NCI-H748 treated with DMSO at 0.1 percent for 48 hours (cell line): ENCODE results near the gene CISD2.
A peak's percentile ranks its signal among the peaks of the same experiment; 100 is the strongest.
"Not testable (repeated sequence)": the region's sequence is repeated elsewhere in the genome, so short reads cannot be mapped to it uniquely, and the experiment has no call there.

Experiments used
- DNase-seq: peaks from one replicate; lab custom pipeline; 2025; lab: John Stamatoyannopoulos, UW

CISD2 gene

GRCh38 chr4:102868781-102869568, at the start of gene CISD2:
Gene CISD2 (plus strand): TSS chr4:102868992. CDS start chr4:102869085, 93 bp downstream.
- peak; percentile 86 for DNase-seq

DNA sequence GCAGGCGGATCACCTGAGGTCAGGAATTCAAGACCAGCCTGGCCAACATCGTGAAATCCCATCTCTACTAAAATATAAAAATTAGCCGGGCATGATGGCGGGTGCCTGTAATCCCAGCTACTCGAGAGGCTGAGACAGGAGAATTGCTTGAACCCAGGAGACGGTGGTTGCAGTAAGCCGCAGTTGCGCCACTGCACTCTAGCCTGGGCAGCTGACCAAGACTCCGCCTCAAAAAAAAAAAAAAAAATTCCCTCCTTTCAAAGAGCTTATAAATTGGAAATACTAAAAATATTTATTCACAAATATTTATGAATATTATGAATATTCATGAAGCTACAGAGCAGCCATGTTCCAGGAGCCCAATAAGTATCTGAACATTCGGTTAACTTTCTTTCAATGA, 49.7 kb upstream of the CISD2 start:
- not testable (repeated sequence) for DNase-seq

DNA sequence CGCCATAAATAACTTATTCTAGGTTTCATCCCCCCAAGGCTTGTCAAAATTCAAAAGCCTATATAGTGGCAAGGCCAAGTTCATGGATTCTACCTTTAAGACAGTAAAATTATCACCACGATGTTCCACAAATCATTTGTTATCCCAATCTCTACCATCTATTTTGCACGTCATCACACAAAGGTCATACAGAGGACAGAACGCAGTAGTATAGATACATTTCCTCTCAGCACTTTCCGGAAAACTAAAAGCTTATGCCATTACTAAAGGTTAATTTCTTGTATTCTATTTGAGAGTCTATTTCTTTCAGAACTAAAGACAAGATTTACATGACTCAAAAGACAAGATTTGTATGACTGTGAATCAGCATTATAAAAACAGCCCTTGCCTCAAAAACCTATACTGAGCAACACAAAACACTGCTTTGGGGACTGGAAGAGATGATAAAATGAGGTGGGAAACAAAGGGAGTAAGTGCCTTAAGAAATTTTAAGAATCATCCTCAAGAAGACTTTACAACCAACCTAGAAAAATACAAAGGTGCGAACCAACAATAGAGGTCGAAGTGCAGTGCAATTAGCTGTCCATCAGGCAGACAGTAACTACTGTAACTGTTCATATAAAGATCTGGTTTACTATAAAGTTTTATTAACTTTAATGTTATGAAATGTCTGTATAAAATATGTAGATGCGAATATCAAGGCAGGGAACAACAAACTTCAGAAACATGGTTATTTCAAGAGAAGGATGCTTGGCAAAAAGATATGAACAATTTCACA, 49.0 kb upstream of the CISD2 start:
- no peak for DNase-seq

DNA sequence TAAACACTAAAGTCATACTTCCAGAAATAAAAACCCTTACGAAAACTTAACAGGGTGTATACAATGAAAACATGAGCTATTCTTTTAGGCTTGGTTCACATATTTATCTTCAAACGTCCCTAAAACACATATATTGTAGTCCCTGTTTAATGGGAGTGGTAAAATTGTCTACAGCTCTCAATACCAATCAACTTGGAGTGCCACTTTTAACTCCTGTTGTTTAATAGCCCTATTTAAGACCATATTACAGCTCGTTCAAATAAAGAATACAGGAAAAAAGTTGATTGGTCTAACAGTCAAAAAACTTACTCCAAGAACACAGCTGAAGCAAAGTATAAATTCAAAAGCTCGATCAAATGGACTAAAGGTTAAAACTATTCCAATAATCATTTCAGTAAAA, 45.3 kb upstream of the CISD2 start:
- no peak for DNase-seq

DNA sequence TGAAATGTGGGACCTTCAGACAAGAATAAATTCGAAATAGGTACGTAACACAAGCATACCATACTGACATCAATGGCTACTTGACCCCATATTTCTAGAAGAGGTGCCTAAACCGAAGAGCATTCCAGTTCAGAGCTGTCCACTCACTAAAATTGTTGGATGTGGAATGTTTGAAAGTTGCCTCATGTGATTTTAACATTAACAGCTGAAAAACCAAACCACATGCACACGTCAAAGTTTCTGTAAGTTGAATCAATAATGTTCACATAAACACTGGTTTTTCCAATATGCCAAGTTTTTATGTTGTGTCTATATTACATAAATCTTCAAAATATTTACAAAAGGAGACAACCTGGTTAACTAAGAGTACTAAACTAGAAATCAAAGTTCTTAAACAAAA, 44.9 kb upstream of the CISD2 start:
- no peak for DNase-seq

GRCh38 chr4:102824398-102824797, 44.4 kb upstream of the CISD2 start:
- DNase-seq, result no peak

GRCh38 chr4:102825261-102826091, 43.3 kb upstream of the CISD2 start:
- DNase-seq, result no peak

GRCh38 chr4:102826105-102826889, 42.5 kb upstream of the CISD2 start:
- no peak for DNase-seq

GRCh38 chr4:102826890-102827673, 41.7 kb upstream of the CISD2 start, which contains the start of gene UBE2D3:
Gene UBE2D3 (minus strand): TSS chr4:102827551. CDS start chr4:102826508, 1,043 bp downstream.
- DNase-seq, result peak; percentile 87

DNA sequence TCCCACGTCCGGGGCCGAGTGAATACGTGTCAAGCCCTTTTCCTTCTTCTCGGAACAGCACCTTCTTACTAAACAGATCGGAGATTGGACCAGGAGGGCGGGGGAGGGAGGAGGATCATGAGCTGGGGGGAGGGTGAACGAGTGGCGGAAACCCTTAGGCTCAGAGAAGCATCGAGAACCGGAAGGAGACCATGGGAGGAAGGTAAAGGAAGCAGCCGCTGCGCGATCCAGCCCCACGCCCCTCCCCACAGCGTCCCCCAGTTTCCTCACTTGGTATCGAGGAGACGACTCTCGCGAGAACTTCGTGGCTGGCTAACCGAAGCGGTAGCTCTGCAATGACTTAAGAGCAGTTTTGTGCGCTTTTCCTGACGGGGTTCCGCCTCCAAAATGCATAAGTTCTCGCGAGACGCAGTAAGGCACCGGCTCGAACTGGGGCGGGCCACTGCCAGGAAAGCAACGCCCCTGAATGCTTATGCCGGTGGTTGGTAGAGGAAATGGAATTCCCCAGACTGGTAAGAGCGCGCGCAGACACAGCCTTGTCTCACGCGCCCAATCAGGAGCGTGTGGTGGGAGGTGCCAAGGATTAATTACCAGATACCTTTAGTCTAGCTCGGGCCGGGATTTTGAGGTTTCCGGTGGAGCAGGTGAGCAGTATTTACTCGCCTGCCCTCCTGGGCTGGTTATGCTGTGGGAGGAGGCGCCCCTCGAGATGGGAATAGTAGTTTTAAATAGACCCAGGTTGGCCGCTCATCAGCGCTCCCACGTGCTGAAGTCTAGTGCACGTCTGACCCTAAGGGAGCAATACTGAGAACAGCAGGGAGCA, 40.9 kb upstream of the CISD2 start:
- DNase-seq, result peak; percentile 94

- no peak for DNase-seq
Observed at GRCh38 chr4:102828497-102828808, 40.3 kb upstream of the CISD2 start.

DNA sequence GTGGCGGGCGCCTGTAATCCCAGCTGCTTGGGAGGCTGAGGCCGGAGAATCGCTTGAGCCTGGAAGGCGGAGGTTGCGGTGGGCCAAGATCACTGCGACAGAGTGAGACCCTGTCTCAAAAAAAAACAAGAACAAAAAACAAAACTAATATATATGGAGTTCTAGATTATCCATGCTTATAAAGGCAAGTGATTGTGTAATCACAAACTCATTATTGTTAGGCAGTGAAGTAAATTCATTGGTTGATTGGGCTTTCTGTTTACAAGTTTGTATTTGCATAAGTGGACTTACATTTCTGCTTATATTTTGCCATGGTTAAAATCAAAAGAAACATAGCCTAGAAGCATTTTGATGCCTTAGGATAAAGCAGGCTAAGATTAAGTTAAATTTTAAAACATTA, 39.0 kb upstream of the CISD2 start:
- DNase-seq, result no peak

- DNase-seq, result no peak
Observed at GRCh38 chr4:102832105-102832504, 36.7 kb upstream of the CISD2 start.

- no peak for DNase-seq
Observed at GRCh38 chr4:102832667-102833066, 36.1 kb upstream of the CISD2 start.

- no peak for DNase-seq
Observed at GRCh38 chr4:102836596-102836995, 32.2 kb upstream of the CISD2 start.

- no peak for DNase-seq
Observed at GRCh38 chr4:102842367-102842766, 26.4 kb upstream of the CISD2 start.

DNA sequence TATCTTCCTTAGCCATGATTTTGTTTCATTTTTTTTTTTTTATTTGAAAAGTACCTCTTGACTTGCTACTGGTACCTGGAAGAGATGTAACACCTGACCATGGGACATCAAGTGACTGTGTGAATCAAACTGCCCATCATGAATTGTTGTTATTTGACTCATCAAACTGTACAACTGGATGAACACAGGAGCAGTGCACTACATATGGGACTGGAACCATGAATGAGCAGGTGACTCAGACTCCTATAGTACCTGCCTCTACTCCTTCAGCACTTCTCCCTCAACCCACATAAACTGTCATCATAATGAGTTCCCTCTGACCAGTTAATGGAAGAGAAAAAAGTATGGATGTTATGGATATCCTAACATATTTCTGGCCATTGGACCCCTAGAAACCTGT, 25.5 kb upstream of the CISD2 start:
- DNase-seq, result no peak

DNA sequence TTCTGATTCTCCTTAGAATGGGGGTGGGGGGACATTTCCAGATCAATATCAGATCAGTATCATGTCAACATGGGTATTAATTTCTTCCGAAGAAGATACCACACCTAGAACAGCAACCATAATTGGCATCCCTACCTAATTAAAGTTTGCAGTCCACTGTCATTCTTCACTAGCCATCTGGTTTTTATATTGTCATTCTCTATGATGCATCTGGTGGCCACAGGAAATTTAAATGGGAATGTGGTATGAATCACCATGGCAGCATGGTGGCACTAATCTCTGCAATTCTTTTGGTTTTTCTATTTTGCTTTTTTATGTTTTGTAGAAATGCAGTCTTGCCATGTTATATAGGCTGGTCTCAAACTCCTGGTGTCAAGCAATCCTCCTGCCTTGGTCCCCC, 24.9 kb upstream of the CISD2 start:
- DNase-seq, result no peak

DNA sequence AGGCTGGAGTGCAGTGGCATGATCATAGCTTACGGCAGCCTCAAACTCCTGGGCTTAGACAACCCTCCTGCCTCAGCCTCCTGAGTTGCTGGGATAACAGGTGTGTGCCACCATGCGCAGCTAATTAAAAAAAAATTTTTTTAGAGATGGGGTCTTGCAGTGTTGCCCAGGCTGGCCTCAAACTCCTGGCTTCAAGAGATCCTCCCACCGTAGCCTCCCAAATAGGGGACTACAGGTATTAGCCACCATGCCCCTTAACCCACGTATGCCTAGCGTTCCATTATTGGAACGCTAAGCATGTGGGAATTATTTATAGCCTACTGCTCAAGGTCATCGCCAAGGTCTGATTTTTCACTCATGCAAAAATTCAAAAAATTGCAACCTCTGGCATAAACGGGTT, 21.1 kb upstream of the CISD2 start:
- no peak for DNase-seq

DNA sequence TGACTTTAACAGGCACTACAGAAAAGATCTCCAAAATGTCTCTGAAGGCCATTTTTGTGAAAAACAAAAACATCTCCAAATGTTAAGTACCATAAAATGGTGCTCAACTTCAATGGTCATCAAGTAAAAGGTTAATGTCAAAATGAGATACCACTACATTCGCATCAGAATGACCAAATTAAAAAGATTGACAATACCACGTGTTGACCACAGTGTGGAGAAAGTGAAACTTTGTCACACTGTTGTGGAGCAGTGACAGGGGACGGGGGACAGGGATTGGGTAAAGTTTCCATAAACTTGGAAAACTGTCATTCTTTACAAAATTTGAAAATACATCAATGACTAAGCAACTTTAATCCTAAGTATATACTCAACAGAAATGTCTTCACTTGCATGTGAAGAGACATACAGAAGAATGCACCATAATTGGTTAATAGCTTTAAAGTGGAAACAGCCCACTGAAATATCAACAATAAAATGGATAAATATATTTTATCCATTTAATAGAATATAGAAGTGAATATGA, 19.1 kb upstream of the CISD2 start:
- DNase-seq, result no peak
